GM12891 (cell line): ENCODE measurements around the gene TTL.
"Not testable (repeated sequence)": the region's sequence is repeated elsewhere in the genome, so short reads cannot be mapped to it uniquely, and the experiment has no call there.

ENCODE experiments used
- POLR2A ChIP-seq: IDR thresholded peaks from 2 replicates; pipeline ENCODE4 v1.6.1; 2011; ENCODE audit warnings: low read depth, low read length, control low read depth
- POLR2AphosphoS5 ChIP-seq: IDR thresholded peaks from 2 replicates; pipeline ENCODE4 v1.6.1; 2011; ENCODE audit warnings: low read depth, low read length, control low read depth
- SPI1 ChIP-seq: IDR thresholded peaks from 2 replicates; pipeline ENCODE4 v1.6.1; 2011; ENCODE audit warnings: low read depth, low read length, control low read depth
- TAF1 ChIP-seq: IDR thresholded peaks from 2 replicates; pipeline ENCODE4 v1.6.1; 2011; ENCODE audit warnings: low read depth, low read length, control low read depth

DNA sequence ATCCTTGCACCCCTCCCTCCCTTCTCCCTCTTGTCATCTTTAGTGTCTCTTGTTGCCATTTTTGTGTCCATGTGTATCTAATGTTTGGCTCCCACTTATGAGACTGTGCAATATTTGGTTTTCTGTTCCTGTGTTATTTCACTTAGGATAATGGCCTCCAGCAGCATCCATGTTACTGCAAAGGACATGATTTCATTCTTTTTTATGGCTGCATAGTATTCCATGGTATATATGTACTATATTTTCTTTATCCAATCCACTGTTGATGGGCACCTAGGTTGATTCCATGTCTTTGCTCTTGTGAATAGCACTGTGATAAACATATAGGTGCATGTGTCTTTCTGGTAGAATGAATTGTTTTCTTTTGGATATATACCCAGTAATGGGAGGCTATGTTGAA is 54.7 kb downstream of the TTL start:
- TF ChIP-seq POLR2AphosphoS5, POLR2A, TAF1, SPI1: not testable (repeated sequence)
